Left colon (tissue), 2 donors: ENCODE results near the gene PARK7. TPM values are rescaled to one million over a fixed set of nuclear protein-coding genes. Genes with fewer than 3 reads are reported as not detected.
"Not testable (repeated sequence)": the region's sequence is repeated elsewhere in the genome, so short reads cannot be mapped to it uniquely, and the experiment has no call there.

ENCODE experiments used
- ATAC-seq: fragments of 200-7000 bp; cut with Tn5 transposase; one replicate; pipeline ENCODE4 v1.9.1; 2020; ENCODE audit warnings: mild to moderate bottlenecking, moderate library complexity
- DNase-seq, 2 donors: peaks; one replicate each; pipeline ENCODE4 v3.0.0-alpha.2; 2020
- intact Hi-C, 2 donors: fragments of 100-400 bp; cut with DNase I in 1 of 2; cut with micrococcal nuclease in 1 of 2; formaldehyde crosslinking; loops; one replicate each; pipeline versions ENCODE4 v1.11.2 to v1.14.0; 2022; cut with DNase I, micrococcal nuclease
- total RNA-seq, 2 donors: library from RNA; stranded (reverse); fragmentation: NEBNext Ultra II Directional; extraction: Animal tissue kit (Norgen Biotek cat#: 25700); gene quantifications; one replicate each; pipeline ENCODE4 v1.2.1, GENCODE V29; 2021
- donor health status: DM: no; HTN: no; CAD: no.
- donor health status: DM: yes; HTN: yes; CAD: no.

Gene PARK7
- total RNA-seq, 2 donors from 2014 or later, result 167 to 171 TPM

- DNase-seq (no peak), ATAC-seq (no peak)
- intact Hi-C loops, result no loop called here
Observed at GRCh38 chr1:7941437-7941793, 20.1 kb upstream of the PARK7 start.

GRCh38 chr1:7942214-7942921 lies 19.1 kb upstream of the PARK7 start:
- DNase-seq (peak; percentile 37 to 61), ATAC-seq (peak; percentile 75)
- intact Hi-C loops, result no loop called here

GRCh38 chr1:7943251-7943650 lies 18.3 kb upstream of the PARK7 start:
- no peak for DNase-seq
- intact Hi-C loops, result no loop called here
- ATAC-seq, result no peak

- DNase-seq (no peak), ATAC-seq (no peak)
- intact Hi-C loops, result no loop called here
Observed at GRCh38 chr1:7948960-7949359, 12.6 kb upstream of the PARK7 start.

GRCh38 chr1:7952791-7953190 lies 8.7 kb upstream of the PARK7 start:
- not testable (repeated sequence) for ATAC-seq

GRCh38 chr1:7953850-7954609 lies 7.5 kb upstream of the PARK7 start:
- intact Hi-C loops, result no loop called here
- ATAC-seq, result peak; percentile 99
- peak; percentile 95 for DNase-seq

More at GRCh38 chr1:7952791-7953190, 8.7 kb upstream of the PARK7 start:
- DNase-seq, intact Hi-C loops: not testable (repeated sequence)

- DNase-seq (no peak), ATAC-seq (no peak)
- intact Hi-C loops, result no loop called here
Observed at GRCh38 chr1:7954683-7955082, 6.8 kb upstream of the PARK7 start.

- ATAC-seq (no peak), DNase-seq (no peak)
- intact Hi-C loops, result no loop called here
Observed at GRCh38 chr1:7956218-7957032, 5.1 kb upstream of the PARK7 start.

GRCh38 chr1:7960165-7960564 lies 1.3 kb upstream of the PARK7 start:
- DNase-seq, result no peak
- intact Hi-C loops, result no loop called here
- ATAC-seq, result no peak

GRCh38 chr1:7960867-7961215 lies 670 bp upstream of the PARK7 start:
- ATAC-seq (no peak), DNase-seq (no peak)
- intact Hi-C loops, result no loop called here

- intact Hi-C loops, result no loop called here
- peak; percentile 2 for ATAC-seq
- no peak for DNase-seq
Observed at GRCh38 chr1:7962014-7962335, 464 bp downstream of the PARK7 start.

- ATAC-seq (no peak), DNase-seq (no peak)
- intact Hi-C loops, result no loop called here
Observed at GRCh38 chr1:7962636-7963377, 1.3 kb downstream of the PARK7 start.

- intact Hi-C loops, ATAC-seq: not testable (repeated sequence)
- DNase-seq, result peak in 1 of 2 donors; percentile 29
Observed at GRCh38 chr1:7963378-7963730, 1.8 kb downstream of the PARK7 start.

GRCh38 chr1:7963841-7964240 lies 2.3 kb downstream of the PARK7 start:
- DNase-seq, intact Hi-C loops, ATAC-seq: not testable (repeated sequence)

- DNase-seq (no peak), ATAC-seq (no peak)
- intact Hi-C loops, result no loop called here
Observed at GRCh38 chr1:7964476-7964875, 3.0 kb downstream of the PARK7 start.

- intact Hi-C loops, result no loop called here
- no peak for ATAC-seq
- no peak for DNase-seq
Observed at GRCh38 chr1:7967196-7967595, 5.7 kb downstream of the PARK7 start.

GRCh38 chr1:7967651-7968050 lies 6.1 kb downstream of the PARK7 start:
- ATAC-seq (no peak), DNase-seq (no peak)
- intact Hi-C loops, result no loop called here

- intact Hi-C loops, result no loop called here
- ATAC-seq, result no peak
- no peak for DNase-seq
Observed at GRCh38 chr1:7970246-7970645, 8.7 kb downstream of the PARK7 start.

- DNase-seq (no peak), ATAC-seq (no peak)
- intact Hi-C loops, result no loop called here
Observed at GRCh38 chr1:7971024-7971423, 9.5 kb downstream of the PARK7 start.
